DMS 273 (cell line): Measurements from ENCODE around the gene ORC4.

Experiments used
- DNase-seq: peaks from one replicate; lab custom pipeline; 2025; ENCODE audit not compliant: unreplicated experiment; lab: John Stamatoyannopoulos, UW

Gene ORC4

DNA sequence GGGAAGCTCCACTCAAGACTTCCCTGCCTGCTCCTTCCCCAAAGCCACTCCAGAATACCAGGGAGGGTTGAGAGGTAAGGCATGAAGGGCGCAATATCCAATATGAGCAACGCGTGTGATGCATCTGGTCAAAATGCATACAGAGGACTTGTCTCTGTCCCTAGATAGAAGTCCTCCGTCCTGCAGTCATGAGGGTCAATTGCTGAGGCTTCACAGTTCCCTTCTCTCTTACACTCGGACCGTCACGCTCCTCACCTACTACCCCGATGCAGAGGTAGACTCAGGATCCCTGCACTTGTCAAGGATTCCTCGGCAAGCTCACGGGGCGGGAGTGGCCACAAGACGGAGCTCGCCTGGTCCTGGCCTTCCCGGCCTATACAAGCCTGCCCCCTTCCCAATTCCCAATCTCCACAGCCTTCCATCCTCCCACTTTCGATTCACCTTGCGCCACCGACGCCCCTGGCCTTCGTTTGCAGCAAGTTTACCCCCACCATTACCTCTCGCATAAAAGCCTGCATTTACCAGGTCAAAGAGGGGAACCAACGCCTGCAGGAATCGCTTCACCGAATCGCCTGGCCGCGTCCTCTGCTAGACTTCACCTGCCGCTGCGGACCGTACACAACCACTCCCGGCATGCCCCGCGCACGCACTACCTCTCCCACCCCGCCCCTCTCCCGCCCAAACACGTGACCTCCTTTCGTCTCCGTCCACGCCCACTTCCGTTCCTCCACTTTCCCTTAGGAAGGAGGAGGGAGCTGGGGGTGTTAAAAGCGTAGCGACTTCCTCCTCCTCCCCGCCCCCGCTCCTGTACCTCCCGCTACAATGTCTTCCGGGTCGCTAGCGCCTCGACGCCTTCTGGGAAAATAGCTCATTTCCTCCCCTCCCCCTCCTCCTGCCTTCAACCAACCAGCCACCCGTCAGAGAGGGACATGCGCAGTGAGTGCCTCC is at the start of gene ORC4:
Gene ORC4 (minus strand): TSS at position 627 of the 948 bp plus-strand sequence. CDS start 44,779 bp downstream, outside the sequence.
- peak; percentile 100 for DNase-seq

GRCh38 chr2:148067801-148068200 is 47.3 kb upstream of the ORC4 start:
- DNase-seq: no peak

DNA sequence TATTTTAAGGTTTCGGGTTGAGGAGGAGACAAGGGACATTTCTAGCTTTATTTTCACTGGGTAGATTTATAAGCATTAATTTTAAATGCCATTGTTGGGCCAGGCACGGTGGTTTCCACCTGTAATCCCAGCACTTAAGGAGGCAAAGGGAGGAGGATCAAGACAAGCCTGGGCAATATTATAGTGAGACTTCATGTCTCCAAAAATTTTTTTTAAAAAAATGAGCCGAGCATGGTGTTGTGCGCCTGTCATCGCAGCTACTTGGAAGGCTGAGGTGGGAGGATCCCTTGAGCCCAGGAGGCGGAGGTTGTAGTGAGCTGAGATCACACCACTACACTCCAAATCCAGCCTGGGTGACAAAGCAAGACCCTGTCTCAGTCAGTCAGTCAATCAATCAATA is 45.4 kb upstream of the ORC4 start:
- no peak for DNase-seq

DNA sequence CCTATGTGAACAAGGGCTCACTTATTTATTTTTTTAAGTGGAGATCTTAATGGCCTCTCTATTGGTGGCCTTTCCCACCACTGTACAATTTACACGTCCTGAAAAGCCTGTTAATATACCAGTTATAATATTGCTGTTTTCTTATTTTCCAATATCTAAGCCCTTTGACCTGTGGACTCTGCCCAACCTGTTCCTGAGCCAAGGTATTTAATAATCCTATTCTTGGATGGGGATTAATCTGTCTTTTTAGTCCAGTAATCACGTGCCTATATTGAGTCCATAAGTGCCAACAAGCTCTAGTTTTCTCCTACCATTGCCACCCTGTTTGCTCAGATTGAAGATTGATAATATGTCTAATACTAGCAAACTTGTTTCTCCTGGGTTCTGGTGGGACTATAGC is 43.1 kb upstream of the ORC4 start:
- DNase-seq: no peak

DNA sequence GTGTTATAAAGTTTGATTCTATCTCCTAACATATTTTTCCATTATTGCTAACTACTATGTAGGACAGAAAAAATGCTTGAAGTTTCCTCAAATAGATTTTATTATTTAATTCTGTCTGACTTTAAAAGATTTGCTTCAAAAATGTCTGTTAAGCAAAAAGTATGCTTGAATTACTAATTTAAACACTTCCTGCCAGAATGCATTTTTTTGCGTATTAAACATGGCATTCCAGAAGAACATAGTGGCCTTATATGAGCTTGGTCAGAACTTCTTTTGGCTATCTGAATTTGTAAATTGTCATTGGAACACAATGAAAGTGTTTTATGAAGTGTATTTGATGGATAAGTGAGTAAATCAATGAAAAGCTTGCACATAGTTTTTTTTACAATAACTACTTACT is 38.1 kb upstream of the ORC4 start:
- no peak for DNase-seq

GRCh38 chr2:148052687-148053086 is 32.1 kb upstream of the ORC4 start:
- no peak for DNase-seq

DNA sequence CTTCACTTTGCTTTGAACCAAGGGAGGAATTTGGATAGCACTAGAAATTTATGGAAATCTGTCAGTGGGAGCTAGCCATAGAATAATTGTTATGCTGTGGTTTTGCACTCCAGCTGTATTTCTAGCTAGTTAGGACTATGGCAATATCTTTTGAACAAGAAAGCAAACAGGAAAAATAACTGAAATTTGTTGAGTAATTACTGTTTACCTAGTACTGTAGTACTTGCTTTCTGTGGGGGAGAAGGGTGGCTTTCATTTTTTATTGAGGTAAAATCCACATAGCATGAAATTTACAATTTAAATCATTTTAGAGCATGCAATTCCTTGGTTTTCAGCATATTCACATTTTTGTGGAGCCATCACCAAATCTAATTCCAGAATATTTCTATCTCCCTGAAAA is 28.7 kb upstream of the ORC4 start:
- DNase-seq: no peak

- DNase-seq: no peak
These were observed 28.1 kb upstream of the ORC4 start for GRCh38 chr2:148048475-148049221.

GRCh38 chr2:148046802-148047201 is 26.3 kb upstream of the ORC4 start:
- no peak for DNase-seq

DNA sequence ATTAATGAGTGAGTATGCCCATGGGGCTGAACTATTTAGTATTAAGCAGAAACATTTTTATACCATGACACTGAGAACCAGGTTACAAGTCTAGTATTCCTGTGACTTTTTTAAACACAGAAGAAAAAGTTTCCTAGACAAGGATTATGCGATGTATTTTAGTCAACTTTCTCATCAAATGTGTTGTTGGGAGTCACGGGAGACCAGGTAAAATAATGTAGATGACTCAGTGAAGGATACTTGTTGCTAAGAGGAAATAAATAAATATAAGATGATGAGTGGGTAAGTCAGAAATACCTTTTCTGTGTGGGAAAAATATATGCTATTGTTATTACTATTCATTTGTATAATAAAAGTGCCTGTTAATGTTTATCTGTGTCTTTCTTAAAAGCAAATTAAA is 23.8 kb upstream of the ORC4 start:
- DNase-seq: no peak

- no peak for DNase-seq
These were observed 21.7 kb upstream of the ORC4 start for GRCh38 chr2:148042219-148042618.

- DNase-seq: no peak
These were observed 19.2 kb upstream of the ORC4 start for GRCh38 chr2:148039783-148040182.

- DNase-seq: no peak
These were observed 11.7 kb upstream of the ORC4 start for GRCh38 chr2:148032215-148032614.

DNA sequence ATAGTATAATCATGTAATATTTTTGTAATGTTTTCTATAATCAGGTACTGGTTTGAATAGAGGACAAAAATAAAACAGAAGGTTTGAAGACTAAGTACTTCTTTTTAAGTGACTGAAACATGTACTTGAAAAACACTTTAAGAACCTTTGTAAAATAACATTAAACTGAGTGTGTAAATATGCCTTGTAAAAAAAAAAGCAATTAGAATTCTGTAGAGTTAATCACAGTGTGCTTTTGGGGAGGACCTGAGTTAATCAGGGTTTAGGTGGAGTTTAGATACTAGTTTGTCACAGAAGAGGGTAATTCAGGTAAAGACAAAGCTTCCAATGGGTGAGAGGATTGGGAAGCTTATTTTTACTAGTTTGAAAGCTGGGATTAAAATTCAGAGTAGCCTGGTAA is 10.6 kb upstream of the ORC4 start:
- no peak for DNase-seq

GRCh38 chr2:148028781-148029180 is 8.2 kb upstream of the ORC4 start:
- no peak for DNase-seq

DNA sequence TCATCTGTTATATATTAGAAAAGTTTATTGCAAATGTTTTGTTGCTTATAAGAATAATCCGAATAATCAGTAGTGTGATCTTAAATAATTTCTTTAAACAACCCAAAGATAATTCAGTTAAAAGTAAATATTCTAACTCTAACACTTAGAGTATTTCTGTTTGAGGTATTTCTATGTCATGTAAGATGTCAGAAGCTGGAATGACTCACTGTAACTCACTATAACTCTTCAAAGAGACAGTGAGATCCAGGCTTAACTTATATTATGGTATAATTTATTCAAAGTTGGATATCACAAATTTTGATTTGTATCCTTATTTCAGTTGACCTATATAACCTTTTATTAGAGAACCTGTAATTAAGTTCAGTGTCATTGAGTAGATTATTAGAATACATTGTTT is 7.3 kb upstream of the ORC4 start:
- no peak for DNase-seq

GRCh38 chr2:148026573-148026972 is 6.0 kb upstream of the ORC4 start:
- no peak for DNase-seq

GRCh38 chr2:148023861-148024260 is 3.3 kb upstream of the ORC4 start:
- no peak for DNase-seq

DNA sequence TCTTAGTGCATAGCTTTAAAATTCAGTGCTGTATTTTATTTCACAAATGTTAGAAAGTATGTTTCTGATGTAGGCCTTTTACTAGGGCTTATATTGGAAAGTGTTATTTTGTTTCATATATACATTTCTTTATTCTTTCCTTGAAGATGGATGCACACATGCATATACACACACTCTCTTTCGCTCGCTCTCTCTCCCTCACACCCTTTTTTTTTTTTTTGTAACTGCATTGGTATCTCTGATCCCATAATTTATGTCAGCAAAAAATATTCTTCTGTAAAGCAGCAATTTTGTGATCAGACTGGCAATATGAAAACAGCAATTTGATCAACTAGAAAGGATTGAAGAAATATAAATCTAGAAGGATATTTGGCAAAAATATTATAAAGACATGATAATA is 2.3 kb upstream of the ORC4 start:
- no peak for DNase-seq

- DNase-seq: no peak
These were observed 1.8 kb upstream of the ORC4 start for GRCh38 chr2:148022351-148022750.

DNA sequence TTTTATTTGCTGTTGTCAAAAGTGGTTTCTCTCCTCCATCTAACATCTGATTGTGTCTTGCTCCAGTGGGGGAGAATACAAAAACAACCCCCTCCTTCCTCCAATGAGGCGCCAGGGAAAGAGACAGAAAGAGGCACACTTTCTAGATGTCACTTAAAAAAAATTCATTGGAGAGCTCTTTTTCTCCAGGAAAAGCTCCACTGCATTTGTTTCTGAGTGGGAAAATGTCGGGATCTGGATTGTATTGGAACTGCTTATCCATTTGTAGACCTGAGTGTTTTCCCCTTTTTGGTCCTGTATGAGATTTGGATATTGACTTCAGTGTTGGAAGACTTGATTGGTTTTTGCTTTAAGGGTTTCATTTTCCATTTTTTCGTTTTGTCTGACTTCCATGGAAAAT is 1.3 kb upstream of the ORC4 start:
- DNase-seq: peak; percentile 44
